HepG2 (cell line): ENCODE results near the gene CD320. TPM values are rescaled to one million over a fixed set of nuclear protein-coding genes. Genes with fewer than 3 reads are reported as not detected.

Experiments
- HOXA9 ChIP-seq: sonication (generic); formaldehyde crosslinking; IDR thresholded peaks from 2 replicates; pipeline ENCODE4 v1.8.1; 2022; ENCODE audit warnings: missing genetic modification reagents, mild to moderate bottlenecking, moderate library complexity, borderline replicate concordance
- MIER3 ChIP-seq: IDR thresholded peaks from 2 replicates; pipeline ENCODE4 v1.6.1; 2016; ENCODE audit warnings: missing compliant biosample characterization, borderline replicate concordance
- MLLT10 ChIP-seq: sonication (generic); formaldehyde crosslinking; IDR thresholded peaks from 2 replicates; pipeline ENCODE4 v1.4.0; 2020; ENCODE audit warnings: missing genetic modification reagents
- SALL1 ChIP-seq: sonication (generic); formaldehyde crosslinking; IDR thresholded peaks from 2 replicates; pipeline ENCODE4 v1.8.0; 2022; ENCODE audit warnings: mild to moderate bottlenecking, missing genetic modification reagents
- SMAD3 ChIP-seq: sonication (generic); formaldehyde crosslinking; IDR thresholded peaks from 2 replicates; pipeline ENCODE4 v1.4.0; 2020; ENCODE audit warnings: missing genetic modification reagents
- SP2 ChIP-seq: sonication (generic); formaldehyde crosslinking; IDR thresholded peaks from 2 replicates; pipeline ENCODE4 v1.5.1; 2020; ENCODE audit warnings: mild to moderate bottlenecking, missing genetic modification reagents
- TARDBP ChIP-seq: sonication (generic); formaldehyde crosslinking; IDR thresholded peaks from 2 replicates; pipeline ENCODE4 v1.8.0; 2022; ENCODE audit warnings: mild to moderate bottlenecking, missing genetic modification reagents
- TP53 ChIP-seq: sonication (generic); formaldehyde crosslinking; conservative IDR thresholded peaks from 2 replicates; pipeline ENCODE4 v1.4.0; 2020; ENCODE audit warnings: missing genetic modification reagents
- ZNF501 ChIP-seq: sonication (generic); formaldehyde crosslinking; IDR thresholded peaks from 2 replicates; pipeline ENCODE4 v1.5.1; 2020; ENCODE audit warnings: mild to moderate bottlenecking, moderate library complexity, missing genetic modification reagents
- ZNF562 ChIP-seq: sonication (generic); formaldehyde crosslinking; IDR thresholded peaks from 2 replicates; pipeline ENCODE4 v1.8.0; 2022; ENCODE audit warnings: missing genetic modification reagents, borderline replicate concordance
- polyA plus RNA-seq, 8 experiments: library from polyadenylated mRNA; depleted of rRNA in 3 of 8; stranded (reverse) in 7 of 8; unstranded in 1 of 8; fragments of >200 nt; fragmentation: Illumina TruSeq in 4 of 8; extraction: Trizol in 4 of 8; gene quantifications; 2 replicates each; pipeline versions ENCODE4 v1.2.1 to v1.2.3, GENCODE V29; 2011 to 2016; ENCODE audit warnings: low read depth in 4 of 8, missing spikeins in 1 of 8, mixed read lengths in 1 of 8; ENCODE audit not compliant: insufficient read depth in 1 of 8
- total RNA-seq, 5 experiments: library from RNA; depleted of rRNA; stranded (reverse); fragments of >200 nt; fragmentation: Illumina TruSeq; extraction: Trizol; gene quantifications; 2 replicates each; pipeline ENCODE4 v1.2.3, GENCODE V29; 2016; ENCODE audit warnings: low read depth in 1 of 5
- TF ChIP-seq, protein P1 (sequence below): sonication (generic); formaldehyde crosslinking; IDR thresholded peaks from 2 replicates; pipeline ENCODE4 v1.4.0; 2020; ENCODE audit warnings: missing genetic modification reagents, borderline replicate concordance
- TF ChIP-seq, protein P2 (sequence below): sonication (generic); formaldehyde crosslinking; IDR thresholded peaks from 2 replicates; pipeline ENCODE4 v1.5.0; 2020; ENCODE audit warnings: mild to moderate bottlenecking, missing genetic modification reagents
- TF ChIP-seq, protein P3 (sequence below): sonication (generic); formaldehyde crosslinking; IDR thresholded peaks from 2 replicates; pipeline ENCODE4 v1.4.0; 2020; ENCODE audit warnings: missing genetic modification reagents
- TF ChIP-seq, protein P4 (sequence below): sonication (generic); formaldehyde crosslinking; IDR thresholded peaks from 2 replicates; pipeline ENCODE4 v1.5.1; 2020; ENCODE audit warnings: mild to moderate bottlenecking, missing genetic modification reagents
- TF ChIP-seq, protein P5 (sequence below): sonication (generic); formaldehyde crosslinking; IDR thresholded peaks from 2 replicates; pipeline ENCODE4 v1.5.0; 2020; ENCODE audit warnings: mild to moderate bottlenecking, missing genetic modification reagents, moderate library complexity

Gene CD320
- total and polyA plus RNA-seq, 2 of the 13 experiments (the other 11 are each of a cell fraction or from before 2014, with no cell fraction given) = 83.1 to 99.9 TPM

DNA sequence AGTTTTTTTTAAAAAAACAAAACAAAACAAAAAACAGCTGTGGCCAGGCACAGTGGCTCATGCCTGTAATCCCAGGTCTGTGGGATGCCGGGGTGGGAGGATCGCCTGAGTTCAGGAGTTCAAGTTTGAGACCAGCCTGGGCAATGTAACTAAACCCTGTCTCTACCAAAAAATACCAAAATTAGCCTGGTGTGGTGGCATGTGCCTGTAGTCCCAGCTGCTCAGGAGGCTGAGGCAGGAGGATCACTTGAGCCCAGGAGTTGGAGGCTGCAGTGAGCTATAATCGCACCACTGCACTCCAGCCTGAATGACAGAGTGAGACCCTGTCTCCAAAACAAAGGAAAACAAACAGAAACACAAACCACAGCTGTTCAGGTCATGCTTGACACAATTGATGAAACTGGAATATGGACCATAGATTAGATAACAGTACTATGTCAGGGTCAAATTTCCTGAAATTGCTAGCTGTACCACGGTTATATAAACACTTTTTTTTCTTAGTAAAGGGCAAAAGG is 48.9 kb upstream of the CD320 start (continued):
- TF ChIP-seq, protein P1, sequence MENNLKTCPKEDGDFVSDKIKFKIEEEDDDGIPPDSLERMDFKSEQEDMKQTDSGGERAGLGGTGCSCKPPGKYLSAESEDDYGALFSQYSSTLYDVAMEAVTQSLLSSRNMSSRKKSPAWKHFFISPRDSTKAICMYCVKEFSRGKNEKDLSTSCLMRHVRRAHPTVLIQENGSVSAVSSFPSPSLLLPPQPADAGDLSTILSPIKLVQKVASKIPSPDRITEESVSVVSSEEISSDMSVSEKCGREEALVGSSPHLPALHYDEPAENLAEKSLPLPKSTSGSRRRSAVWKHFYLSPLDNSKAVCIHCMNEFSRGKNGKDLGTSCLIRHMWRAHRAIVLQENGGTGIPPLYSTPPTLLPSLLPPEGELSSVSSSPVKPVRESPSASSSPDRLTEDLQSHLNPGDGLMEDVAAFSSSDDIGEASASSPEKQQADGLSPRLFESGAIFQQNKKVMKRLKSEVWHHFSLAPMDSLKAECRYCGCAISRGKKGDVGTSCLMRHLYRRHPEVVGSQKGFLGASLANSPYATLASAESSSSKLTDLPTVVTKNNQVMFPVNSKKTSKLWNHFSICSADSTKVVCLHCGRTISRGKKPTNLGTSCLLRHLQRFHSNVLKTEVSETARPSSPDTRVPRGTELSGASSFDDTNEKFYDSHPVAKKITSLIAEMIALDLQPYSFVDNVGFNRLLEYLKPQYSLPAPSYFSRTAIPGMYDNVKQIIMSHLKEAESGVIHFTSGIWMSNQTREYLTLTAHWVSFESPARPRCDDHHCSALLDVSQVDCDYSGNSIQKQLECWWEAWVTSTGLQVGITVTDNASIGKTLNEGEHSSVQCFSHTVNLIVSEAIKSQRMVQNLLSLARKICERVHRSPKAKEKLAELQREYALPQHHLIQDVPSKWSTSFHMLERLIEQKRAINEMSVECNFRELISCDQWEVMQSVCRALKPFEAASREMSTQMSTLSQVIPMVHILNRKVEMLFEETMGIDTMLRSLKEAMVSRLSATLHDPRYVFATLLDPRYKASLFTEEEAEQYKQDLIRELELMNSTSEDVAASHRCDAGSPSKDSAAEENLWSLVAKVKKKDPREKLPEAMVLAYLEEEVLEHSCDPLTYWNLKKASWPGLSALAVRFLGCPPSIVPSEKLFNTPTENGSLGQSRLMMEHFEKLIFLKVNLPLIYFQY (CRISPR knock-in tag) = 0 out of 2 replicates have a peak, but pooled peaks have one; percentile 70
- TF ChIP-seq, protein P2, sequence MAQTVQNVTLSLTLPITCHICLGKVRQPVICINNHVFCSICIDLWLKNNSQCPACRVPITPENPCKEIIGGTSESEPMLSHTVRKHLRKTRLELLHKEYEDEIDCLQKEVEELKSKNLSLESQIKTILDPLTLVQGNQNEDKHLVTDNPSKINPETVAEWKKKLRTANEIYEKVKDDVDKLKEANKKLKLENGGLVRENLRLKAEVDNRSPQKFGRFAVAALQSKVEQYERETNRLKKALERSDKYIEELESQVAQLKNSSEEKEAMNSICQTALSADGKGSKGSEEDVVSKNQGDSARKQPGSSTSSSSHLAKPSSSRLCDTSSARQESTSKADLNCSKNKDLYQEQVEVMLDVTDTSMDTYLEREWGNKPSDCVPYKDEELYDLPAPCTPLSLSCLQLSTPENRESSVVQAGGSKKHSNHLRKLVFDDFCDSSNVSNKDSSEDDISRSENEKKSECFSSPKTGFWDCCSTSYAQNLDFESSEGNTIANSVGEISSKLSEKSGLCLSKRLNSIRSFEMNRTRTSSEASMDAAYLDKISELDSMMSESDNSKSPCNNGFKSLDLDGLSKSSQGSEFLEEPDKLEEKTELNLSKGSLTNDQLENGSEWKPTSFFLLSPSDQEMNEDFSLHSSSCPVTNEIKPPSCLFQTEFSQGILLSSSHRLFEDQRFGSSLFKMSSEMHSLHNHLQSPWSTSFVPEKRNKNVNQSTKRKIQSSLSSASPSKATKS (CRISPR knock-in tag) = 0 out of 2 replicates have a peak, but pooled peaks have one; percentile 69
- TF ChIP-seq, protein P3, sequence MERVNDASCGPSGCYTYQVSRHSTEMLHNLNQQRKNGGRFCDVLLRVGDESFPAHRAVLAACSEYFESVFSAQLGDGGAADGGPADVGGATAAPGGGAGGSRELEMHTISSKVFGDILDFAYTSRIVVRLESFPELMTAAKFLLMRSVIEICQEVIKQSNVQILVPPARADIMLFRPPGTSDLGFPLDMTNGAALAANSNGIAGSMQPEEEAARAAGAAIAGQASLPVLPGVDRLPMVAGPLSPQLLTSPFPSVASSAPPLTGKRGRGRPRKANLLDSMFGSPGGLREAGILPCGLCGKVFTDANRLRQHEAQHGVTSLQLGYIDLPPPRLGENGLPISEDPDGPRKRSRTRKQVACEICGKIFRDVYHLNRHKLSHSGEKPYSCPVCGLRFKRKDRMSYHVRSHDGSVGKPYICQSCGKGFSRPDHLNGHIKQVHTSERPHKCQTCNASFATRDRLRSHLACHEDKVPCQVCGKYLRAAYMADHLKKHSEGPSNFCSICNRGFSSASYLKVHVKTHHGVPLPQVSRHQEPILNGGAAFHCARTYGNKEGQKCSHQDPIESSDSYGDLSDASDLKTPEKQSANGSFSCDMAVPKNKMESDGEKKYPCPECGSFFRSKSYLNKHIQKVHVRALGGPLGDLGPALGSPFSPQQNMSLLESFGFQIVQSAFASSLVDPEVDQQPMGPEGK = peak; percentile 56
- TF ChIP-seq MIER3 (CRISPR knock-in tag) (peak; percentile 87), SMAD3 (CRISPR knock-in tag) (peak; percentile 47; the same call in 1 of the 2 replicates), ZNF501 (no peak; the same call in 1 of the 2 replicates), TP53 (CRISPR knock-in tag) (0 out of 2 replicates have a peak, but pooled peaks have one; percentile 28), ZNF562 (CRISPR knock-in tag) (no peak), SALL1 (CRISPR knock-in tag) (peak; percentile 97), HOXA9 (CRISPR knock-in tag) (no peak; the same call in 1 of the 2 replicates), TARDBP (CRISPR knock-in tag) (peak; percentile 92; the same call in 1 of the 2 replicates), MLLT10 (CRISPR knock-in tag) (no peak), SP2 (no peak)
- TF ChIP-seq, protein P4, sequence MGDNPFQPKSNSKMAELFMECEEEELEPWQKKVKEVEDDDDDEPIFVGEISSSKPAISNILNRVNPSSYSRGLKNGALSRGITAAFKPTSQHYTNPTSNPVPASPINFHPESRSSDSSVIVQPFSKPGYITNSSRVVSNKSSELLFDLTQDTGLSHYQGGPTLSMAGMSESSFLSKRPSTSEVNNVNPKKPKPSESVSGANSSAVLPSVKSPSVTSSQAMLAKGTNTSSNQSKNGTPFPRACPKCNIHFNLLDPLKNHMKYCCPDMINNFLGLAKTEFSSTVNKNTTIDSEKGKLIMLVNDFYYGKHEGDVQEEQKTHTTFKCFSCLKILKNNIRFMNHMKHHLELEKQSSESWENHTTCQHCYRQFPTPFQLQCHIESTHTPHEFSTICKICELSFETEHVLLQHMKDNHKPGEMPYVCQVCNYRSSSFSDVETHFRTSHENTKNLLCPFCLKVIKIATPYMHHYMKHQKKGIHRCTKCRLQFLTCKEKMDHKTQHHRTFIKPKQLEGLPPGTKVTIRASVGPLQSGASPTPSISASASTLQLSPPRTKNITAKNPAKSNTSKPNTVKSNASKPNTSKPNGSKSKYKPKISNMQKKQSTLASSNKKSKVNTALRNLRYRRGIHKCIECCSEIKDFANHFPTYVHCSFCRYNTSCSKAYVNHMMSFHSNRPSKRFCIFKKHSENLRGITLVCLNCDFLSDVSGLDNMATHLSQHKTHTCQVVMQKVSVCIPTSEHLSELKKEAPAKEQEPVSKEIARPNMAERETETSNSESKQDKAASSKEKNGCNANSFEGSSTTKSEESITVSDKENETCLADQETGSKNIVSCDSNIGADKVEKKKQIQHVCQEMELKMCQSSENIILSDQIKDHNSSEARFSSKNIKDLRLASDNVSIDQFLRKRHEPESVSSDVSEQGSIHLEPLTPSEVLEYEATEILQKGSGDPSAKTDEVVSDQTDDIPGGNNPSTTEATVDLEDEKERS = peak; percentile 100
- TF ChIP-seq, protein P5, sequence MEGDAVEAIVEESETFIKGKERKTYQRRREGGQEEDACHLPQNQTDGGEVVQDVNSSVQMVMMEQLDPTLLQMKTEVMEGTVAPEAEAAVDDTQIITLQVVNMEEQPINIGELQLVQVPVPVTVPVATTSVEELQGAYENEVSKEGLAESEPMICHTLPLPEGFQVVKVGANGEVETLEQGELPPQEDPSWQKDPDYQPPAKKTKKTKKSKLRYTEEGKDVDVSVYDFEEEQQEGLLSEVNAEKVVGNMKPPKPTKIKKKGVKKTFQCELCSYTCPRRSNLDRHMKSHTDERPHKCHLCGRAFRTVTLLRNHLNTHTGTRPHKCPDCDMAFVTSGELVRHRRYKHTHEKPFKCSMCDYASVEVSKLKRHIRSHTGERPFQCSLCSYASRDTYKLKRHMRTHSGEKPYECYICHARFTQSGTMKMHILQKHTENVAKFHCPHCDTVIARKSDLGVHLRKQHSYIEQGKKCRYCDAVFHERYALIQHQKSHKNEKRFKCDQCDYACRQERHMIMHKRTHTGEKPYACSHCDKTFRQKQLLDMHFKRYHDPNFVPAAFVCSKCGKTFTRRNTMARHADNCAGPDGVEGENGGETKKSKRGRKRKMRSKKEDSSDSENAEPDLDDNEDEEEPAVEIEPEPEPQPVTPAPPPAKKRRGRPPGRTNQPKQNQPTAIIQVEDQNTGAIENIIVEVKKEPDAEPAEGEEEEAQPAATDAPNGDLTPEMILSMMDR = peak; percentile 12; the same call in 1 of the 2 replicates
